ENCODE results near the gene GOLGA7B.
"Not testable (repeated sequence)": the region's sequence is repeated elsewhere in the genome, so short reads cannot be mapped to it uniquely, and the experiment has no call there.

GOLGA7B gene

DNA sequence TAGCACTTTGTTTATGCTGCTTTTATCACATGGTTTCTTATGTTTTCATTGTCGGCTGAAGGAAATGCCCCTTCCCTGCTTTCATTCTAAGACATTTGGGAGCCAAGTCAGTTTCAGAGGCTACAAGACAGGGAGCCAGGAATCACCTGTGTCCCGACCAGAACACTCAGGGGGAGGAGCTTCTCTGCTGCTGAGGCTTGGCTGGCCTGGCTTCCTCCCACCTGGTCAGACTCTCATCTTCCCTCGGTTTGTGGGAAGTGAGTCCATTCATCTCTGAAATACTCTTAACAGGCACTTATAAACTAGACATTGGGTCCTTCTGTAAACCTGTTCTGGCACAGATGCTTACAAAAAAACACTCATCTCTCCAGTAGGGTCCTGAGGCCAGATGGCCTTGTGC, 19.6 kb upstream of the GOLGA7B start:
- no peak for DNase-seq (ENCODE audit: low read depth in 2 of 3, low spot score in 2 of 3)

DNA sequence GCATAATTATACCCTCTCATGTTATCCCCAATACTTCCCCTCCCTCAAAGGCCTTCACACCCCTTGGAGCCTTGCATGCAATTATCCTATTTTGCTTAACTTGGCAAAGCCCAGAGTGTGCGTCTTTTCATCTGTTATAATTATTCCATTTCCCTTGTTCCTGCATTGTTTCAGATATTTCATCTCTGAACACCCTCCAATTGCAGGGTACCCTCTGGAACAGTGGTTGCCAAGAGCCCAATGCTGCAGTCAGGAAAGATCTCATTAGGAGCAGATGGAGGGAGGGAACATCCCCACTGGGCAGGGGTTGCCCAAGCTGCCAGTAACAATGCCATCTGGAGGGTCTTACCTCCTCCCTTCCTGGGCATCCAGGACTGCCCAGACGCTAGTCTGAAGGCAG, 18.4 kb upstream of the GOLGA7B start:
- no peak for DNase-seq (ENCODE audit: low read depth in 2 of 3, low spot score in 2 of 3)

DNA sequence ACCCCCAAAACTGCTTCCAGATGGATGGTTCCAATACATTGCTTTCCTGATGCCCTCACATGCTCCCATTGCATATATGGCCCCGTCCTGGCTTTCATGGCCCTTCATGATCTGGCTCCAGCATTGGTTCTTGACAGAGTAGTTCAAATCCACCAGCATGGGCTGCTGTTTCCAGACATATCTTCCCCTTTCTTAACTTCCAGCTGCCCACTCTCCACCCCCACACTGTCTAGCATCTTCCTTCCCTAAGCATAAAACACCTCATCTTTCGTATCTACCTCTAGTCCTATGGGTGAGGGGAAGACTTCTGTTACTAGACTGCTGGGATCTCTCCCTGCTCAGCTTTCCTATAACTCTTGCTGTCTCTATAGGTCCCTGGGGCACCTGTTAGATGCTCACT, 13.2 kb upstream of the GOLGA7B start:
- DNase-seq (ENCODE audit: low read depth in 2 of 3, low spot score in 2 of 3) = no peak

DNA sequence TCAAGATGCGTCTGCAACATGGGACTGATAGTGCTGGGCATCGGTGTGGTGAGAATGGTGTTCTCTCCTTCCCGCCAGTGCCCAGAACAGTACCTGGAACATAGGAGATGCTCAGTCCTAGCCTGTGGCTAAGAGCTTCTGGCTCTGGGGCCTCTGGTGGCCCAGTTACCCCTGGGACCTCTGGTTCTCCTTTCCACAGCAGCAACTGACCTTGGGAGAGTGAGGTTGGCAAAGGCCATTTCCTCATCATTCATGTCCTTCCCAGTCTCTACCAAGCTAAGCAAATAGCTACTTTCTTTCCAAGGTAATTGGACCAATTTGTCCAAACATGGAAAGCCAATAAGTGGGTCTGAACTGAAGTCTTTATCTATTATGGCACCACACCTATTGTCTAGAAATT, 11.6 kb upstream of the GOLGA7B start:
- no peak for DNase-seq (ENCODE audit: low read depth in 2 of 3, low spot score in 2 of 3)

DNA sequence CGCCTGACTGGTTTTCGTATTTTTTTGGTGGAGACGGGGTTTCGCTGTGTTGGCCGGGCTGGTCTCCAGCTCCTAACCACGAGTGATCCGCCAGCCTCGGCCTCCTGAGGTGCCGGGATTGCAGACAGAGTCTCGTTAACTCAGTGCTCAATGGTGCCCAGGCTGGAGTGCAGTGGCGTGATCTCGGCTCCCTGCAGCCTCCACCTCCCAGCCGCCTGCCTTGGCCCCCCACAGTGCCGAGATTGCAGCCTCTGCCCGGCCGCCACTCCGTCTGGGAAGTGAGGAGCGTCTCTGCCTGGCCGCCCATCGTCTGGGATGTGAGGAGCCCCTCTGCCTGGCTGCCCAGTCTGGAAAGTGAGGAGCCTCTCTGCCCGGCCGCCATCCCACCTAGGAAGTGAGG, 8.5 kb upstream of the GOLGA7B start:
- DNase-seq (ENCODE audit: low read depth in 2 of 3, low spot score in 2 of 3) = not testable (repeated sequence)

DNA sequence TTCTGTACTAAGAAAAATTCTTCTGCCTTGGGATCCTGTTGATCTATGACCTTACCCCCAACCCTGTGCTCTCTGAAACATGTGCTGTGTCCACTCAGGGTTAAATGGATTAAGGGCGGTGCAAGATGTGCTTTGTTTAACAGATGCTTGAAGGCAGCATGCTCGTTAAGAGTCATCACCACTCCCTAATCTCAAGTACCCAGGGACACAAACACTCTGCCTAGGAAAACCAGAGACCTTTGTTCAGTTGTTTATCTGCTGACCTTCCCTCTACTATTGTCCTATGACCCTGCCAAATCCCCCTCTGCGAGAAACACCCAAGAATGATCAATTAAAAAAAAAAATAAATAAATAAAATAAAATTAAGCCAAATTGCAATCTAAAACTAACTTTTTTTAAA, 7.5 kb upstream of the GOLGA7B start:
- not testable (repeated sequence) for DNase-seq (ENCODE audit: low read depth in 2 of 3, low spot score in 2 of 3)

DNA sequence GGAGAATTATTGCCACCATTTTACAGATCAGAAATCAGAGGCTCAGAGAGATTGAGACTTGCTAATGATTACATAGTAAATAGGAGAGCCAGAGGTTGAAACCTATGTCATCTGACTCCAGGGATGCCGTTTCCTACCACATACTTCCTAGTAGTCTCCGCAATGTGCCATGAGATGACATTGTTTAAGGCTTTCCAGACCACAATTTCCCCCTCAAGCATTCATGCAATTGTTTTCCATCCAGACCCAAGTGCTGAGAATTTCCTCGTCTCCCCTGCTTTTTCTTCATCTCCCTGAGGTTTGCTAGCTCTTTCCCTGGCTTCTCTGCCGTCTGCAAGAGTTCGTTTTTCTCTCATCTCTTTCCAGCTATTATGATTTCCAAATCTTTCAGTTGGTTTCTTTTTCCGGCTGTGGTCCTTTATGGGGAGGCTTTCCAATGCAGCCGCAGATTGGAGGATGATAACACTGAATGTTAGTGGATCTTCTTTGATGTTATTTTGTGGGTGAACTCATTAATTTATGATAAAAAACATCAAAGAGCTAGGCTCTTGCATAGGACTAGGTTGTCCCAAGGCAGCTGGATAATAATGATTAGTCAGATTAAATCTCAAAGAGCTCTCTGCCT, 6.9 kb upstream of the GOLGA7B start:
- no peak for DNase-seq (ENCODE audit: low read depth in 2 of 3, low spot score in 2 of 3)

DNA sequence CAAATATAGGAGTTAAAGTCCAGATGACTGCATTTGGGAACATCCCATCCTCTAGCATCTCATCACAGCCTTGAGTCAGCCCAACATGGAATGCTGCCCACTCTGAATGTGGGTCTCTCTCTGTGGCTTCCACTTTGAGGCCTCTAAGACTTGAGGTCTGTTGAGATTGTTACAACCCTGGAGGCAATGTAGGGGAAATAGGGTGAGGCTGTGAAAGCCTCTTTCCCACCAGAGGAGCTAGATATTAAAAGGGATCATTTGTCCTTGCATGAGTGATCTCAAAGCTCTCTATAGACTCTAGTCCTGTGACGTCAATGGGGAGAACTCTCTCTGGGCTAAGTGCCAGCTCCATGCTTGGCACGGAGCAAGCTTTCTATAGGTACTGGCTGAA, 6.4 kb upstream of the GOLGA7B start:
- DNase-seq (ENCODE audit: low read depth in 2 of 3, low spot score in 2 of 3) = no peak

DNA sequence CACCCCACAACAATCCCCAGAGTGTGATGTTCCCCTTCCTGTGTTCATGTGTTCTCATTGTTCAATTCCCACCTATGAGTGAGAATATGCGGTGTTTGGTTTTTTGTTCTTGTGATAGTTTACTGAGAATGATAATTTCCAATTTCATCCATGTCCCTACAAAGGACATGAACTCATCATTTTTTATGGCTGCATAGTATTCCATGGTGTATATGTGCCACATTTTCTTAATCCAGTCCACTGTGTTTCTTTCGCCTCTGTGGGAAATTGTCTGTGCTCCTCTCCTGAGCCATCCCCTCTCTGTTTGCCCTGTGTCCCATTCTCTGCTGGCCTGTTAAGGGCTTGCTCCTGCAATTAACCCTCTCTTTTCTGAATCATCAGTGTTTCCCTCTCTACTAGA, 5.7 kb upstream of the GOLGA7B start:
- not testable (repeated sequence) for DNase-seq (ENCODE audit: low read depth in 2 of 3, low spot score in 2 of 3)

DNA sequence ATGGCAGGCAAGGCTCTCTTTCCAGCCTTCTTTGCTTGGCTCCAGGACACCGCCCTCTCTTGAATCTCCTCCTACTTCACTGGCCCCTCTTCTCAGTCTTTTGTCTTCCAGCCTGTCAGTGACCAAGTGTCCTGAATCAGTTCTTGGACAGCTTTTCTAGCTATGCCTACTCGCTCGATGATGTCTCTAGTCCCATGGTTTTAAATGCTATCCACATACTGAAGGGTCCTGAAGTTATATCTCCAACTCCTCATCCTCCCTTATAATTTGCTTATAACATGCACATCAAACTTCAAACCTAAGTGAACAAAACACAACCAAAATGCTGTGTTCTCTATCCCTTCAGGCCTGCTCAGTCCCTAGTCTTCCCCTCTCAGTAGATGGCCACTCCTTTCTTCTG, 5.0 kb upstream of the GOLGA7B start:
- no peak for DNase-seq (ENCODE audit: low read depth in 2 of 3, low spot score in 2 of 3)

DNA sequence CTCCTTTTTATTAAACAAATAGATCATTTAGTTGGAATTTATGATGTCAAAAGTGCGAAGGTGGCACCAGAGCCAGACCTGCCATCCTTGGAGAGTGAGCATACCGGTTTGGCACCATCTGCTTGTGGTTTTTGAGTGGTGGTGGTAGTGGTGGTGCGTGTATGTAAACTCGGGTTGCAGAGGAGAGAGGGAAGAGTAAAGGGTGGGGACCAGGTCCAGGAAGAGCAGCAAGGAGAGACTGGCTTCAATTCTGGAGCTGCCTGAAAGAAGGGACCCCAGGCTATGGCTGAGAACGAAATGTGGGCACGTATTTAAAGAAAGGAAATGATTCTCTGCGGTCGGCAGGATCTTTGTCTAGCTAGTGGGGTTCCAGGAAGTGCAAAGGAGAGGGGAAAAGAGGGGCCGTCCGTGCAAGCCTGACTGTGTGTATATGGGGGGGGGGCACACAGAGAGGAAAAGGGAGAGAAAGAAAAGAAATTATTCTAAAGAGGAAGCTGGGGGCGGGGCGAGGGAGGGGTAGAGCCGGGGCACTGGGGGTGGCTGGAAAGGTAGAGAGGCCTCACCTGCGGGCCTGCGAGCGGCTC, 448 bp upstream of the GOLGA7B start:
- no peak for DNase-seq (ENCODE audit: low read depth in 2 of 3, low spot score in 2 of 3)

DNA sequence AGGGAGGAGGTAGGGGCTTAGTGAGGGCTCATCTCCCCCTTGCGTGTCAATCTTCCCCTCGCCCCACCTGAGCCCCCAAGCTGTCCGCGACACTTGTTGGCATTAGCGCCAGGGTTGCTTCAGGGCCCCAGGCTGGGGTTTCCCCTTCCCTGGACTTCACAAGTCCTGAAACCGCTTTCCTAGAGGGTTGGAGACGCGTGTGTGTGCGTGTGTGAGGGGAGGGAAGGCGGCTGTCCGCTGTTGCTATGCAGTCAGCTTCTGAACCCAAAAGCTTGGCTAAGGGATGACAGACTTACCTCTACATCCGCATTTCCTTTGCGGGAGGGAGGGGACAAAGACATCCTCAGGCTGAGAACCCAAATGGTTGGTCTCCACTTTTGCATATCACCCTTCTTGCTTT, 803 bp downstream of the GOLGA7B start:
- no peak for DNase-seq (ENCODE audit: low read depth in 2 of 3, low spot score in 2 of 3)

DNA sequence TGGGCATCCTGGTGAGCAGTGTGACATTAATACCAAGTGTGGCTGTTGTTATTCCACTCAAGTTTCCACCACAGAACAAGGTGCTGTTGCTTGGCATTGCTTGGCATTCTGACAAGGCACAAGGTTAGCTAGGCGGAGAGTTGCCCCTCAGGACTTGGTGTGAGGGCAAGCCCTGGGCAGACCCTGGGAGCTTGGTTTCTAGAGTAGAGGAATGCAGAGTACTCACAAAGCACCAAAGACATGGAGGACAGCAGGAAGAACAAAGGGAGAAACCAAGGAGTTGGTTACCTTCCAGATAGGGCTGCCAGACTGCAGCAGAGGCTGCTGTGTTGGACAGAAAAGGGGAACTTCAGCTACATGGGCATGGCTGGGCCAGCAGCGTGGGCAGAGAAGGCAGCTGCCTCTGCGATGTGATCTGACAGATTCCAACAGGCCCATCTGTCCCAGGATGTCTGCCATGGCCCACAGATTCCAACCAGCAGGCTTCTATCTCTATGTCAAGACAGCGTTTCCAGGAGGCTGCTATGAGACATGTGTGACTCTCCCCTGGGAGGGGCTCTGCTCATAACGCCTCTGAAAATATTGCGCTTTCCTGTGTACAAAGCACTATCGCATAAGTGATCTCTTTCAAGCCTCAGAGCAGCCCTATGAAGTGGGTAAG, 1.8 kb downstream of the GOLGA7B start:
- no peak for DNase-seq (ENCODE audit: low read depth in 2 of 3, low spot score in 2 of 3)

DNA sequence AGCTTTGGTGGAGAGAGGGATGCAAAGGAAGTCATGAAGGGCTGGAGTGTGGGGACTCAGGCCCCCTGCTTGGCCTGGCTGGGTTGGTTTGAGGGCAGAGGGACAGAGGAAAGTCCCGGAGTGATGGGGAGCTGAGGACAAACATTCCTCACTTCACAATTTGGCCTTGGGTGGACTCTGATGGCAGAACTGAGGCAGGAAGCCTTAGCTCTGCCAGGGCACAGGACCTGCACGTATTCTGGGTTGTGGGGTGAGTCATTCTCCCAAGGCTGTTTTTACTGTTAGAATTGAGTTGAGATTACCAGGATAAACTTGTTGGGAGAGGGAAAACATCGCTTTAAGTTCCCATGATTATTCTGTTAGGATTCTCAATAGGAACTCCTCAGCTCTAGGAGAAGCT, 2.6 kb downstream of the GOLGA7B start:
- DNase-seq (ENCODE audit: low read depth in 2 of 3, low spot score in 2 of 3) = no peak

DNA sequence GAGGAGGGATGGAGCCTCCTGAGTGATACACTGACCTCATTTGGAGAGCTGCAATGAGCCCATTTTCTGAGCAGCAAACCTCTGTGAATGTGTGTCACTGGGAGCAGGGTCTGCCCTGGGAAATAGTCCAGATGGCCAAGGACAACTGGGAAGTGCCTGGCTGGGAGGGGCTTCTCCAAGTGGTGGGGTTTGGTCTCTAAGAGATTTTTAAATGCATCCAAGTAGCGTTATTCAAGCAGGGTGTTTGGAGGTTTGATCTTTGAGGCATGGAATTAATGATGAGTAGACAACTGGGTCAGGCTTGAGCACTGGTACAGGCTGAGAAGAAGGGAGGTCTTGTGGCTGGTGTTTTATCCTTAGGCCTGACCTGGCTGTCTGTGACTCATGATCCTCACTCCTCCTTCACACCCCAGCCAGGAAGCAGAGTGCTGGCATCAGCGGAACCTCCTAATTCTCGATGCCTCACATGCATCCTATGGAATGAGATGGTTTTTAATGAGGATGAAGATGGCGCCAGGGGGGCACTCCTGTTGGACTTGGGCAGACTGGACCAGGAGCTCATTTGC, 3.3 kb downstream of the GOLGA7B start:
- DNase-seq (ENCODE audit: low read depth in 2 of 3, low spot score in 2 of 3) = no peak

DNA sequence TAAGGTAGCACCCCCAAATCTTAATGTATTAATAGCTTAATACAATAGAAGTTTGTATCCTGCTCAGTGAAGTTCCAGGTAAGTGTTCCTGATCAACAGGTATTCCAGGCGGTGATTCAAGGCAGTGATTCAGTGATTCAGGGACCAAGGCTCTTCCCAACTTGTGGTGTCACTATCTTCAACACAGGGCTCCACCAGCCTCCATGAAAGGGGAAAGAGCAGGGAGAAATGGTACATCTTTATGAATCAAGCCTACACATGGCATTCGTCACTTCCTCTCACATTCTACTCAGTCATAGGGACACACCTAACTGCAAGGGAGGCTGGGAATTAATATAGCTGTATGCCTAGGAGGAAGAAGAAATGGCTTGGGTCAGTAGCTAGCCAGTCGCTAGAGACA, 5.1 kb downstream of the GOLGA7B start:
- no peak for DNase-seq (ENCODE audit: low read depth in 2 of 3, low spot score in 2 of 3)

DNA sequence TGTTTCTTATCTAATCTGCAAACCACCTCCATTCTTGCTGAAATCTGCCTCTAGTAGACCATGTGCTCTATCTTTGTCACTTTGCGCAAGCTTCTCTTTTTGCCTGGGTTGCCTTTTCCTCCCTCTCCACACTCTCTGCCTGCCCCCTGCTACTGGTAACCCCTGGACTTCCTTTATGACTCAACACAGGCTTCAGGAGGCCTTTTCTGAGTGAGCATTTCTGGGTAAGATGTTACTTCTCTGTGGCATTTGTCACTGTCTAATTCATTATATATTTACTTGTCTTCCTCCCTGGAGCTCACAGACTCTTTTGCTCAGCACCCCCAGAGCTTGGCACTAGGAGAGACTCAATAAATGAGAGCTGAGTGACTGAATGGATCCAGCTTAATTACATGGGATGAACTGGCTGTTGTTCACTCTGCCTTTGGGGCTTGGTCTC, 8.4 kb downstream of the GOLGA7B start:
- DNase-seq (ENCODE audit: low read depth in 2 of 3, low spot score in 2 of 3) = no peak

DNA sequence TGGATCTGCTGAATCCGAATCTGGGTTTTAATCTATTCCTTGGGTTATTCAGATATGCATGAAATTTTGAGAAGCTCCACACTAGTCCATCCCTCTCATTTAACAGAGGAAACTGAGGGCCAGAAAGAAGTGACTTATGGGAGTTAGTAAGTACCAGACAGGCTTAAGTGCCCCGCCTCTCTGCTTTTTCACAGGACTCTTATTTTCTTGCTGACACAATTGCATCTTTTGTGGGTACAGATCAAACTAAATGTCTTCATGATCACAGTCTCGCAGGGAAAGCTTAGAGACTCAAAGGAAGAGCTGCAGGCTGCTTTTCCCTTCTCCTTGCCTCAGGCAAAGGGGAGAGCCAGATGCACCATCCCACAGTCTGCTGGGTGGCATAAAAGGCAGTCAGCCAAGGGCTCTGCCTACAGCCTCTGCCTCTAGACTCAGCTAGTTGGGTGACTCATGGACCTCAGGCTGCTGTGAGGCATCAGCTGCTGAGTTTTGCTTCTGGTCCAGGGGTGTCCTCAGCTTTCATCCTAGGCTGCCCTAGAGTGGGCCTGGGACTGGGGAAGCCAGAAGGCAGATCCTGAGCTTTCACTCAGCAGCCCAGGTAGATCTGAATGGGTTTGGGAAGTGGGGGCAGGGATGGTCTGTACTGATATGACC, 11.6 kb downstream of the GOLGA7B start:
- DNase-seq (ENCODE audit: low read depth in 2 of 3, low spot score in 2 of 3) = no peak

DNA sequence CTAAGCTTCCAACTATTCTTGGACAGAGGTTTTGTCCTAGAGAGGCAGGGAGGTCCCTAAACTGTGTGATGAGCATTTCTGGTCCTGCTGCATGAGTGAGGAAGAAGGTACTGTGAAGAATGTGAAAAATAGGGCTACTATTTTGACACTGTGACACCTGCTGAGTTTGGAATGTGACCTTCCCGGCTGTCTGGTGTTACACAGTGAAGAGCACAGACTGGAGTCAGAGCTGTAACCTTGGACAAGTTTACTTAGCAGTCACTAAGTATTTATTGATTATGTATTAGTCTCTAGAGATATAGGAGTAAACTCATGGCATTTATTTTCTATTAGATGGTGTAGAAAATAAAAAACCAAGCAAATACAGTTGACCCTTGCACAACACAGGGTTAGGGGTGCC, 12.3 kb downstream of the GOLGA7B start:
- DNase-seq (ENCODE audit: low read depth in 2 of 3, low spot score in 2 of 3) = no peak

DNA sequence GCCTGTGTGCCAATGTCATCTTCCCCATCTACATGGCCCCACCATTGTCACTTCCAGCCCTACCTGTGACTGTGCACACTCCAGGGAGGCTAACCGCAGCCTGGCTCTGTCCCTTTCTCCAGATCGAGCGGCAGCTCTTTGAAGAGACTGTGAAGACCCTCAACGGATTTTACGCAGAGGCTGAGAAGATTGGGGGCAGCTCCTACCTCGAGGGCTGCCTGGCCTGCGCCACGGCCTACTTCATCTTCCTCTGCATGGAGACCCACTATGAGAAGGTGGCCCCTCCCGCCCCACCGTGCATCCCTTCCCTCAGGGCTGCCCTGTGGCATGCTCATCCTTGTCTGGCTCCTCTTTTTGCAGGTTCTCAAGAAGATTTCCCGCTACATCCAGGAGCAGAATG, 14.2 kb downstream of the GOLGA7B start:
- no peak for DNase-seq (ENCODE audit: low read depth in 2 of 3, low spot score in 2 of 3)

DNA sequence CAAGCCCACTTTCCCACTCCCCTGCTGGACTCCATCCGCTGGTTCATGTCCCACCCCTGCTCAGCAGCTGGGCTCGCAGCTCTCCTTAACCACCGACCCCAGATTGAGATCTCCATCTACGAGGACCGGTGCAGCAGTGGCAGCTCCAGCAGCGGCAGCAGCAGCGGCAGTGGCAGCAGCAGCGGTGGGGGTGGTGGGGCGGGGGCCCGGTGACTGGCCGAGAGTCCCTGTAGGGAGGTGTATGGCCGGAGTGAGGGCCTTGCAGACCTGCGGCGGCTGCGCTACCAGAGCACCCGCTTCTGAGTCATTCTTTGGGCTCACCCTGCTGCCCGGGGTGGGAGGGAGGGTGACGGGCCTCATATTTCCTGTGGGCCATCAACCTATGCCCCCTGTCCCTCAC, 15.8 kb downstream of the GOLGA7B start:
- DNase-seq (ENCODE audit: low read depth in 2 of 3, low spot score in 2 of 3) = no peak
